Measurements from ENCODE around the gene EIF4G1.
"Not testable (repeated sequence)": the region's sequence is repeated elsewhere in the genome, so short reads cannot be mapped to it uniquely, and the experiment has no call there.

Gene EIF4G1, protein sequence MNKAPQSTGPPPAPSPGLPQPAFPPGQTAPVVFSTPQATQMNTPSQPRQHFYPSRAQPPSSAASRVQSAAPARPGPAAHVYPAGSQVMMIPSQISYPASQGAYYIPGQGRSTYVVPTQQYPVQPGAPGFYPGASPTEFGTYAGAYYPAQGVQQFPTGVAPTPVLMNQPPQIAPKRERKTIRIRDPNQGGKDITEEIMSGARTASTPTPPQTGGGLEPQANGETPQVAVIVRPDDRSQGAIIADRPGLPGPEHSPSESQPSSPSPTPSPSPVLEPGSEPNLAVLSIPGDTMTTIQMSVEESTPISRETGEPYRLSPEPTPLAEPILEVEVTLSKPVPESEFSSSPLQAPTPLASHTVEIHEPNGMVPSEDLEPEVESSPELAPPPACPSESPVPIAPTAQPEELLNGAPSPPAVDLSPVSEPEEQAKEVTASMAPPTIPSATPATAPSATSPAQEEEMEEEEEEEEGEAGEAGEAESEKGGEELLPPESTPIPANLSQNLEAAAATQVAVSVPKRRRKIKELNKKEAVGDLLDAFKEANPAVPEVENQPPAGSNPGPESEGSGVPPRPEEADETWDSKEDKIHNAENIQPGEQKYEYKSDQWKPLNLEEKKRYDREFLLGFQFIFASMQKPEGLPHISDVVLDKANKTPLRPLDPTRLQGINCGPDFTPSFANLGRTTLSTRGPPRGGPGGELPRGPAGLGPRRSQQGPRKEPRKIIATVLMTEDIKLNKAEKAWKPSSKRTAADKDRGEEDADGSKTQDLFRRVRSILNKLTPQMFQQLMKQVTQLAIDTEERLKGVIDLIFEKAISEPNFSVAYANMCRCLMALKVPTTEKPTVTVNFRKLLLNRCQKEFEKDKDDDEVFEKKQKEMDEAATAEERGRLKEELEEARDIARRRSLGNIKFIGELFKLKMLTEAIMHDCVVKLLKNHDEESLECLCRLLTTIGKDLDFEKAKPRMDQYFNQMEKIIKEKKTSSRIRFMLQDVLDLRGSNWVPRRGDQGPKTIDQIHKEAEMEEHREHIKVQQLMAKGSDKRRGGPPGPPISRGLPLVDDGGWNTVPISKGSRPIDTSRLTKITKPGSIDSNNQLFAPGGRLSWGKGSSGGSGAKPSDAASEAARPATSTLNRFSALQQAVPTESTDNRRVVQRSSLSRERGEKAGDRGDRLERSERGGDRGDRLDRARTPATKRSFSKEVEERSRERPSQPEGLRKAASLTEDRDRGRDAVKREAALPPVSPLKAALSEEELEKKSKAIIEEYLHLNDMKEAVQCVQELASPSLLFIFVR (N-terminal part only)

DNA sequence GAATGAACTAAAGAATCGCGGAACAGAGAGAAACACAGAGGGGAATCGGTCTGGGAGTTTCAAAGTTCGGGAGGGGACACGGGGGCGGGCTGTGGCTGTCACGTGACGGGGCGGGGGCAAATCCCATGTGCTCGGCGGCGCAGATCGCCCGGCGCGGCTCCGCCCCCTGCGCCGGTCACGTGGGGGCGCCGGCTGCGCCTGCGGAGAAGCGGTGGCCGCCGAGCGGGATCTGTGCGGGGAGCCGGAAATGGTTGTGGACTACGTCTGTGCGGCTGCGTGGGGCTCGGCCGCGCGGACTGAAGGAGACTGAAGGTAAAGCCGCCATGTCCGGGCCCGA is at the start of gene EIF4G1:
TSS of gene EIF4G1 (plus strand) at position 244 of the 337 bp plus-strand sequence. CDS start 1,191 bp downstream, outside the sequence.
- peak; percentile 47 to 95 (median 91) for DNase-seq

DNA sequence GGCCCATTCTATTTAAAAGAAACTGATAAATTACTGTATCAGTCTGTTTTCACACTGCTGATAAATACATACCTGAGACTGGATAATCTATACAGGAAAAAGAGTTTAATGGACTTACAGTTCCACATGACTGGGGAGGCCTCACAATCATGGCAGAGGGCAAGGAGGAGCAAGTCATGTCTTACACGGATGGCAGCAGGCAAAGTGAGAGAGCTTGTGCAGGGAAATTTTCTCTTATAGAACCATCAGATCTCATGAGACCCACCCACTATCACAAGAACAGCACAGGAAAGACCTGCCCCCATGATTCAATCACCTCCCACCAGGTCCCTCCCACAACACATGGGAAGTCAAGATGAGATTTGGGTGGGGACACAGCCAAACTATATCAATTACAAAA is 47.2 kb upstream of the EIF4G1 start:
- not testable (repeated sequence) for DNase-seq

DNA sequence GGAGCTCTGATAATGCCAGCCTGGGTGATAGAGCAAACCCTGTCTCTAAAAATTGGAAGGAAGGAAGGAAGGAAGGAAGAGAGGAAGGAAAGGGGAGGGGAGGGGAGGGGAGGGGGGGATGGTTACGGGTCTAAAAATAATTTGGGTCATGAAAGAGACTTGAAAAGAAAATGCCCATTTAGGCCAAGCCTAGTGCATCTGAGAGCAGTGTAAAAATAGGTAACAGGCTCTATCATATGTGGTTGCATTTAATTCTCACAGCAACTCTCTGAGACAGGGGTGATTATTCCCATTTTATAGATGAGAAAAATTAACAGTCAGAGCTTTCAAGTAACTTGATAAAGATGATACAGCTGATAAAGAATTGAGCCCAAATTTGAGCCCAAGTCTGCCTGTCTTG is 42.1 kb upstream of the EIF4G1 start:
- DNase-seq, result no peak

DNA sequence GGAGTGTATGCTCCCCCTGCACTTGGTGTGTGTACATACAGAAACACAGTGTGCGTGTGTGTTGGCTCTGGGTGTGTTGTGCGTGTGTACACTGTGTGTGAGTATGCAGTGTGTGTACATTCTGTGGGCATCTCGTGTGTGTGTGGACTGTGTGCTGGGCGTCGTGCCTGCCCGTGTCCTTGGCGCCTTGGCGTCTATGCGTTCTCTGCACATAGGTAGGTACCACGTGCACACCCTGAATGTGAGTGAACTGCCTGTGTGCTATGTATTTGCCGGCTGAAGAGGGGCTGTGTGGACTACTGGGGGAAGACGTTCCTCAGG is 39.1 kb upstream of the EIF4G1 start:
- no peak for DNase-seq

DNA sequence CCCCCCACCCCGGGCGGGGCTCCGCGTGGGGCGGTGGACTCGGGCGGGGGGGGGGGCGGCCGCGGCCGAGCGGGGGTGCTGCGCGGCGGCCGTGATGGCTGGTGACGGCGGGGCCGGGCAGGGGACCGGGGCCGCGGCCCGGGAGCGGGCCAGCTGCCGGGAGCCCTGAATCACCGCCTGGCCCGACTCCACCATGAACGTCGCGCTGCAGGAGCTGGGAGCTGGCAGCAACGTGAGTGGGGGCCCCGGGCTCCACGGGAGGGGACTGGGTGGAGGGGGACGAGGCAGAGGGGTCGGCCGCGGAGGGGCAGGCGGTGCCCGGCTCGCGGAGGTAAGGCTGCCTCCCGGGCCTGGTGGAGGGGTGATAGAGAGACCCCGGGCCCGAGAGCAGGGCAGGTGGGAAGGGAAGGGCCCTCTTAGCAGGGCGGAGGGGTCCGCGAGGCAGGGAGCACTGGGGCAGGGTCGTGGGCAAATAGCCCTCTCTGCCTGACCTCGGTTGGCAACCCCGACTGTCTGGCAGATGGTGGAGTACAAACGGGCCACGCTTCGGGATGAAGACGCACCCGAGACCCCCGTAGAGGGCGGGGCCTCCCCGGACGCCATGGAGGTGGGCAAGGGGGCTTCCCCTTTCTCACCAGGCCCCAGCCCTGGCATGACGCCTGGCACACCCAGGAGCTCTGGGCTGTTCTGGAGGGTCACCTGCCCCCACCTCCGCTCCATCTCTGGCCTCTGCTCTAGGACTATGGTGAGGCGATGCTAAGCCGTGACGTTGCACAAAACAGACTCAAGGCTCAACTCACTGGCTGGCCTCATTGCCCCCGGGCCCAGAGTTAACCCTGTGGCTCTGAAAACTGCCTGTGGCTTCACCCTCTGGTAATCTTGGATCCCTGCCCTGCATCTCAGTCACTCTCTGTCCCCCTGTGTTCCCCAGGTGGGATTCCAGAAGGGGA is 38.2 kb upstream of the EIF4G1 start, which contains the start of gene ECE2:
TSS of gene ECE2 (plus strand) at position 62 of the 950 bp plus-strand sequence. CDS start at position 194, 132 bp downstream.
- DNase-seq, result peak in 1 of 58 donors; percentile 19

DNA sequence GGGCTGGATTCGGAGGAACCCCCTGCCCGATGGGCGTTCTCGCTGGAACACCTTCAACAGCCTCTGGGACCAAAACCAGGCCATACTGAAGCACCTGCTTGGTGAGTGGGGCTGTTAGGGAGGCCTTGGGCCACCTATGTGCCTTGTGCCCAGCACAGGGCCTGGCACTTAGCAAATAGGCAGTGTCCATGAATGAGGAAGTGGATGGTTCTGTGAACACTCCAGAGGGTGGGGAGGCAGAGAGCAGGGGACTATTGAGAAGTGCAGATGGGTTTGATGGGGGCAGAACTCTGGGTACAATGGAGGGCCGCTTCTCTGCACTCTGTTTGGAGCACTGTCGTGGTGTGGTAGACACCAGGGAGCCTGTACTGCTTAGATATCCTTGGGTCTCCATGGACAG is 37.0 kb upstream of the EIF4G1 start:
- DNase-seq, result no peak

DNA sequence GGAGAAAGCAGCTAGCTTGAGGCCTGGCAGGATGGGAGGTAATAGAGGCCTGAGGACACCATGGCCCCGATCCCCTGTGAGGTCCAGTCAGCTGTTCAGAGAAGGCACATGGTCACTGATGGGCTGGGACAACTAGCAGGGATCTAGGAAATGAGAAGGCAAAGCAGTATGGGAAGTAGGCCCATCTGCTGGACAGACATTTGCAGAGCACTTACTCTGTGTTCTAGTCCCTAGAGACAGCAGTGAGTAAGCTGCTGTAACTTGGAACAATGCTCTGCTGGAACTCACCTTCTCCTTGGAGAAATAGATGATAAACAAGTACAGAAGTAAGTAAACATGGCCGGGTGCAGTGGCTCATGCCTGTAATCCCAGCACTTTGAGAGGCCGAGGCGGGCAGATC is 31.5 kb upstream of the EIF4G1 start:
- DNase-seq, result no peak

DNA sequence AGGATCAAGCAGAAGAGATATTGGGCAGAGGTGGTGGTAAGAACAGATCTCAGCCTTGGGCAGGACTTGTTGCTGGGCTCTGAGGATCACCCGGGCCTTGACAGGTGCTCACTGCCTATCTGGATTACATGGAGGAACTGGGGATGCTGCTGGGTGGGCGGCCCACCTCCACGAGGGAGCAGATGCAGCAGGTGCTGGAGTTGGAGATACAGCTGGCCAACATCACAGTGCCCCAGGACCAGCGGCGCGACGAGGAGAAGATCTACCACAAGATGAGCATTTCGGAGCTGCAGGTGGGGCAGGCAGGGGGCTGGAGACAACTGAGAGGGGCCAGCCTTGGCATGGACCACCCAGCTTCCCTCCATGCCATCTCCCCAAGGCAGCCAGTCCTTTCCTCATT is 30.7 kb upstream of the EIF4G1 start:
- no peak for DNase-seq

DNA sequence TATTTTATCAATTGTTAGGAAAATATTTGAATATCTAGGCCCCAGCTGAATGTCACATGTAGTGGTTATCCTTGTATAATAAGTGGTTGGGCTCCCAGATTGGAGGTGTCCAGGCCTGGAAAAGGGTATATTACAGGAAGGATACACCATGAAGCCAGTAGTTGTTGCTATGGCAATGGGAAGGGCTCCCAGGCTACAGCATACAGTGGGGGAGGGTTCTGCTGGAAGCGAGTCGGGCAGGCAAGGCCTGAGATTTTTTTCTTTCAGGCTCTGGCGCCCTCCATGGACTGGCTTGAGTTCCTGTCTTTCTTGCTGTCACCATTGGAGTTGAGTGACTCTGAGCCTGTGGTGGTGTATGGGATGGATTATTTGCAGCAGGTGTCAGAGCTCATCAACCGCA is 29.7 kb upstream of the EIF4G1 start:
- DNase-seq, result peak in 50 of 58 donors; percentile 12 to 85 (median 58)

DNA sequence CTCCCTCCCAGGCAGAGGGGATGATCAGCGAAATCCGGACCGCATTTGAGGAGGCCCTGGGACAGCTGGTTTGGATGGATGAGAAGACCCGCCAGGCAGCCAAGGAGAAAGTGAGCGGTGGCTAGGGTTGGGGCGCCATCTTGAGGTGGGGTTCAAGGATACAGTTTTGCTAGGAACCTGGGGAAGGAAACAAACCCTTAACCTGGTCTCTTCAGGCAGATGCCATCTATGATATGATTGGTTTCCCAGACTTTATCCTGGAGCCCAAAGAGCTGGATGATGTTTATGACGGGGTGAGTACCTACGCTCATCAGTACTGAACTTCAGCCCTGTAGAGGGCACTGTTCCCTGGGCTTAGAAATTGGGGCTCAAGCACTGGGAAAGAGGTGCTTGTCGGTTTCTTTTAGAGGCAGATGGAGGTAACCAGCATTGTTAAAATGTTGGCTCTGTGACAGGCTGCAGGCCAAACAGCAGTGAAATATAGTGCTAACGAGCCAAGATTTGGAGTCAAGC is 24.9 kb upstream of the EIF4G1 start:
- DNase-seq, result peak in 34 of 58 donors; percentile 2 to 51 (median 16)

DNA sequence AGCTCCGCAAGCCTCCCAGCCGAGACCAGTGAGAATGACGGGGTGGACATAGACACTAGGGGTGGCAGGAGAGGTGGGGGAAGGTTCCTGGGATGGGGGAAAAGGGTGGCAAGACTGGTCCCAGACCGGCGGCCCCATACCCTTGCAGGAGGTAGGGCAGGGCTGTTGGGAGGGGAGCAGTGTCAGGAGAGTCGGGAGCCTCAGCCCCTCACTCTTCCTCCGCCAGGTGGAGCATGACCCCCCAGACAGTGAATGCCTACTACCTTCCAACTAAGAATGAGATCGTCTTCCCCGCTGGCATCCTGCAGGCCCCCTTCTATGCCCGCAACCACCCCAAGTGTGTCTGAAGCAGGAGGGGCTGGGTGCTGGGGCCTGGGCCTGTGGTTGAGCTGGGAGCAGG is 24.1 kb upstream of the EIF4G1 start:
- no peak for DNase-seq

DNA sequence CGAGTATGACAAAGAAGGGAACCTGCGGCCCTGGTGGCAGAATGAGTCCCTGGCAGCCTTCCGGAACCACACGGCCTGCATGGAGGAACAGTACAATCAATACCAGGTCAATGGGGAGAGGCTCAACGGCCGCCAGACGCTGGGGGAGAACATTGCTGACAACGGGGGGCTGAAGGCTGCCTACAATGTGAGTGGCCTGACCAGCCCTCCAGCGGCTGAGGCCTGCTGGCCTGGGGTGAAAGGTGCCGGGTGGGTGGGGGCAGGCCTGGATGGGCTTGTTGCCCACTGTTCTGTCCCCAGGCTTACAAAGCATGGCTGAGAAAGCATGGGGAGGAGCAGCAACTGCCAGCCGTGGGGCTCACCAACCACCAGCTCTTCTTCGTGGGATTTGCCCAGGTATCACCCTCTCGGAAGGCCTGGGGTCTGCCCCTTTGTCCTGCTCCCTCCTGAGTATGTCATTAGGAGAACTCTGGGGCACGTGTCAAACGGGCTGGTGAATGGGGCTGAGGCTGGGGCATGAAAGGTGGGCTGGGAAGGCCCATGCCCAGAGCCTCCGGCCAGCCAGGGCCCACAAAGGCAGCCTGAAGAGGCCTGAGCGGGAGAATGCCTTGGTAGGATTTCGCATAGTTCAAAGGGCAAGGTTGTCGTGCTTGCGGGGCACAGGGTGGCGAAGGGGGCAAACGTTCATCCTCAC is 23.2 kb upstream of the EIF4G1 start:
- no peak for DNase-seq

DNA sequence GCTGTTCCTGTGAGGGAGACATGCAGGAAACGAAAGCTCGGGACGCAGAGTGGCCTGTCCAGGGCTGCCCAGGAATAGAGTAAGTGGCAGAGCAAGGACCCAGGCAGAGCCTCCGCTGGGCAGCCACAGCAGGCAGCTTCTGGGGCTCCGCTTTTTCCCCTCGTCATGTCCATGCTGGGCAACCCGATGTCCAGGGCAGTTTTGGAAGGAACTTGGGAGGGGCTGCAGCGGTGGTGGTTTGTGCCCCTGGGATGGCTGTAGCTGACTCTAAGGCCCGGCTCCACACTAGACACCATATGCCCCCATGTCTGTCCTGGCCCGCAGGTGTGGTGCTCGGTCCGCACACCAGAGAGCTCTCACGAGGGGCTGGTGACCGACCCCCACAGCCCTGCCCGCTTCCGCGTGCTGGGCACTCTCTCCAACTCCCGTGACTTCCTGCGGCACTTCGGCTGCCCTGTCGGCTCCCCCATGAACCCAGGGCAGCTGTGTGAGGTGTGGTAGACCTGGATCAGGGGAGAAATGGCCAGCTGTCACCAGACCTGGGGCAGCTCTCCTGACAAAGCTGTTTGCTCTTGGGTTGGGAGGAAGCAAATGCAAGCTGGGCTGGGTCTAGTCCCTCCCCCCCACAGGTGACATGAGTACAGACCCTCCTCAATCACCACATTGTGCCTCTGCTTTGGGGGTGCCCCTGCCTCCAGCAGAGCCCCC is 22.5 kb upstream of the EIF4G1 start:
- DNase-seq, result no peak

DNA sequence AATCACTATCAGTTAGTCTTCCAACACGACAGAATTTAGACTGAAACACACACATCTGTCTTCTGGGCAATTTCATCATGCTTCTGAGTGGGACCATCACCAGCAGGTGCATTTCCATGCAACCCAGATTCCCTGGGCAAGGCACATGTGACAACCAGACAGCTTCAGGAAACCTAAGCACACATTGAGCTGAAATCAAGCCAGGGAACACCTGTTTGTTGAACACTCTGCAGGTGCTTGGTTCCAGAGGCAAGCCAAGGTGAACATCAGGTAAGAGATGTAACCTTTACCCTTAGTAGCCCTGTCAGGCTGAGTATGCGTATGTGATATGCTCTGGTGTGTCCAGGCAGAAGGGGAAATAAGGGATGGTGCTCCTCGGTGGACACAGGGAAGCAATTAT is 18.6 kb upstream of the EIF4G1 start:
- no peak for DNase-seq

DNA sequence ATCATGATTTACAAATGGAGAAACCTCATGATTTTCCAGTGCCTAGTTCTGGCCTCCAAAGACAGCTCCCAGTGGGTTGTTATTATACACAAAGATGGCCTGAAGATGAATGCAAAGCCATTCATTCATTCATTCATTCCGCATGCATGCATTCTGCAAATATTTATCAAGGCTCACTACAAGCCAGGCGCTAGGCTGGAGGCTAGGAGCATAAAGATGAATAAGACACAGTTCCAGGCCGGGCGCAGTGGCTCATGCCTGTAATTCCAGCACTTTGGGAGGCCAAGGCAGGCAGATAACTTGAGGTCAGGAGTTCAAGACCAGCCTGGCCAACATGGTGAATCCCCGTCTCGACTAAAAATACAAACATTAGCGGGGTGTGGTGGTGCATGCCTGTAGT is 17.8 kb upstream of the EIF4G1 start:
- DNase-seq, result no peak

DNA sequence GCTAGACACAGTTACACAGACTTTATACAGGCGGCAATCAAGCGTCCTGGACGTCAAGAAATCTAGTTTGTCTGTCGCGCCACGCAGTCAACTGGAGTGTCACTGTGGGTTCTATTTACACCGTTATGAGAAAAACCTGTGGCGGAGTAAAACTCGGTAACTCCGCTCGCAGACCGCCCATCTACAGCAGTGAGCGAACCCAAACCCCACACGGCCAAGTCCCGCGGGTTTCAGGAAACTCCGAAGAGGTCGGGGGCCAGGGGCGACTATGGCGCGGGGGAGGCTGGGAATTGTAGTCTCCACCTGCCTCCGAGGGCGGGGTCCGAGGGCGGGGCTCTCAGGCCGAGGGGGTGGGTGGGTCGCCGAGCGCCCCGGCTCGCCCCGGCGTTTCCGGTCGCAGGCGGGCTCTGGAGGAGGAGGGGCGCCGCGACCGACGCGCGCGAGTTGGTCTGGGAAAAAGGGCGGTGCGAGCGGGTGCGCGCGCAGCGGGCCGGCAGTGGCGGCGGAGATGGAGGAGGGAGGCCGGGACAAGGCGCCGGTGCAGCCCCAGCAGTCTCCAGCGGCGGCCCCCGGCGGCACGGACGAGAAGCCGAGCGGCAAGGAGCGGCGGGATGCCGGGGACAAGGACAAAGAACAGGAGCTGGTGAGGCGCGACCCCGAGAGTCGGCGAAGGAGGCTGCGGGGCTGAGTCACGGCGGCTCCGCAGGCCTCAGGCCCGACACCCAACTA is 15.5 kb upstream of the EIF4G1 start, which contains the start of gene PSMD2:
TSS of gene PSMD2 (plus strand) at position 483 of the 729 bp plus-strand sequence. CDS start at position 509, 26 bp downstream.
- DNase-seq, result peak; percentile 73 to 99 (median 96)

DNA sequence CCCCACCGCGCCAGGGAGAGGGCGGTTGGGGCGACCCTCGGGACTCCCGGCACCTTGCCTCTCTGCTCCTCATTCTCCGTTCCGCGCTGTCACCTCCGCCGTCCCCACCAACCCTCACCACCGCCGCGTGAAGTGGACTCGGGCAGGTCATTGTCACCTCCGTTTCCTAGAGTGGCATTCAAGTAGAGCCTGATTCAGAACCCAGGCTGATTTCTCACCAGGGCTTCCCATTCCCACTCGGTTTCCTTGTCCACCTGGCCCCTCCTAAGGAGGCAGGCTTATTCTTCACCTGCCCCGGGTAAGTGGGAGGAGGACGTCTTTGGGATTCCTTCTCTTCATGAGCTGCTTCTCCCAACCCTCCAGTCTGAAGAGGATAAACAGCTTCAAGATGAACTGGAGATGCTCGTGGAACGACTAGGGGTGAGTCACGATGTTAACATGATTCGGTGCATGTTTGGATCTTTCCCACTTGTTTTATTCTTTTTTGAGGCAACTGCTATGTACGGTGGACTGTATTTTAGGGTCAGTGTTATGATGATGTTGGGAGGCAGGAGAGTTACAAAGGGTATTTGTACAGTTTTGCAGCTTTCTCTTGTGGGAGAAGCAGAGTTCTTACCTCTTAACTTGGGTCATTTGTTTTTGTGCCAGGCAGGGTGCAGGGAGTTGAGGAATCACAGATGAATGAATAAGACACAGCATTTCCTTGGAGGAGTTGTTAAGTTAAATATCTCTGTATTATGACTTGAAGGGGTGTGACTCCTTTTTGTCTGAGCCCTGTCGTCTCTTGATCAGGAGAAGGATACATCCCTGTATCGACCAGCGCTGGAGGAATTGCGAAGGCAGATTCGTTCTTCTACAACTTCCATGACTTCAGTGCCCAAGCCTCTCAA is 14.7 kb upstream of the EIF4G1 start:
- peak in 1 of 58 donors; percentile 53 for DNase-seq
